Esophagus muscularis mucosa (tissue), 4 donors: ENCODE measurements around the gene ANKRD28.

Source experiments
- CTCF ChIP-seq, 3 experiments: fragments of 200-600 bp in 2 of 3; fragments of 450-650 bp in 1 of 3; sonication (generic) in 2 of 3; IDR thresholded peaks; one replicate each; pipeline ENCODE4 v1.5.1; 2017 to 2019; ENCODE audit warnings: antibody characterized with exemption in 3 of 3, mild to moderate bottlenecking in 2 of 3, moderate library complexity in 1 of 3
- EP300 ChIP-seq: sonication (generic); formaldehyde crosslinking; IDR thresholded peaks from one replicate; pipeline ENCODE4 v1.6.1; 2017; ENCODE audit warnings: antibody characterized with exemption
- POLR2A ChIP-seq: fragments of 450-650 bp; IDR thresholded peaks from one replicate; pipeline ENCODE4 v1.6.1; 2017; ENCODE audit warnings: antibody characterized with exemption, moderate library complexity, mild to moderate bottlenecking, low read depth

GRCh38 chr3:15846606-15847005 is 48.8 kb upstream of the ANKRD28 start:
- TF ChIP-seq POLR2A (no peak), CTCF (IDR thresholded peaks at IDR 0.05) (no peak), EP300 (no peak)
